ENCODE measurements around the gene TRIM72. TPM values are rescaled to one million over a fixed set of nuclear protein-coding genes. Genes with fewer than 3 reads are reported as not detected.
A peak's percentile ranks its signal among the peaks of the same experiment; 100 is the strongest.

TRIM72 gene
- total RNA-seq, 1 experiment from 2014 or later = 0.09 TPM

DNA sequence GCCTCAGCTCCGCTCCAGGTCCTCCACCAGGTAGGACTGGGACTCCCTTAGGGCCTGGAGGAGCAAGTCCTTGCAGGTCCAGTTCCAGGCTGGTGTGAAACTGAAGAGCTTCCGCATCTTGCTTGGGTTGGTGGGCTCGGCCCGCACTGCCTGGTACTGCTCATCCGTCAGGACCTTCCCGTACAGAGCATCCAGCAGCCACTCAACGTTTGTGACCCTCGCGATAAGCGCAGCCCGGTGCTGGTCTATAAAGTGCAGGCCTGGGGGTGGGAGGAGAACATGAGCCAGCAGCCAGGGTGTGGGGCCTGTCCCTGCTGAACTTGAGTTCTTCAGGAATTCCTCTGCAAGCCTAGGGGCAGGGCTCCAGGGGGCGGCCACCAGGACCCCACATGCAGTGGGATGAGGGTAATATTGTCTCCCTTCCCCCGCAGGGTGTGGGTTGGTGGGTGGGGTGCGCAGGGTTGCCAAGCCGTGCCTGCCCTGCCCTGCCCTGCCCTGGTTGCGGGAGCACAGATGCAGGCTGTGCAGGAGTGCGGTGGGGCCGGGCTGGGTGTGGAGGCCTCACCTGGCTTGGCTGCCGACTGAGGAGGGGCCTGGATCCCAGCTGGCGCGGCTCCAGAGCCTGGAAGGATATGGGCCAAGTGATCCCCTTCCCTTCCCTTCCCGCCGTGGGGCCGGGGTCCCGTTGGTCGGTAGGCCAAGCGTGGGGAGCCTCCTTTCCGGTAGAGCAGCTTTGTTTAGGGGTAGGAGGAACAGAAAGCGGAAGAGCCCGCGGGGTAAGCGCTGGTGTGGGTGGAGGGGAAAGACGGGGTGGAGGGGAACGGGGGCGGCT lies 12.1 kb upstream of the TRIM72 start:
- Histone ChIP-seq H3K27ac (no peak overlapping the region), H3K79me2 (ENCODE audit: low read depth) (no peaks in the 10 kb centered on the region), H3F3A (ENCODE audit: insufficient read depth, low read depth) (peaks cover 61% of the 10 kb centered on the region), H3K4me2 (peak overlapping the region; percentile 64), H3K9me2 (ENCODE audit: insufficient read depth) (no peaks in the 10 kb centered on the region), H3K36me3 (ENCODE audit: low read depth) (no peaks in the 10 kb centered on the region), H3K4me3 (peak overlapping the region; percentile 47), H2AFZ (no peak overlapping the region), H3K9me3 (ENCODE audit: insufficient read depth, low read depth) (no peaks in the 10 kb centered on the region), H3K27me3 (ENCODE audit: insufficient read depth, low read depth) (no peaks in the 10 kb centered on the region), H3K4me1 (replicated peaks; ENCODE audit: insufficient read depth) (peaks cover 19% of the 10 kb centered on the region), H4K20me1 (ENCODE audit: insufficient read depth) (peaks cover 16% of the 10 kb centered on the region; the same call in 1 of the 2 replicates)
- peak in 1 of 2 experiments; percentile 57 for DNase-seq
- BruUV-seq (replicated peaks) = TSS peak; percentile 69
- POLR2A ChIA-PET (ENCODE audit: unreplicated experiment) = interaction anchor here (0.5 to 1.3 kb wide), 2 partner anchors 15 to 22 kb away, joined by 6 to 11 read pairs; partner anchors contain the start of gene FUS
- intact Hi-C loops (cut with micrococcal nuclease; ENCODE audit: unreplicated experiment) = loop anchor here (2.0 to 5.0 kb wide), 3 partner anchors 131 to 241 kb away; partner anchors contain the start of gene ZNF843
- TF ChIP-seq CTCF (conservative IDR thresholded peaks at IDR 0.05) (no peak), EZH2 (IDR thresholded peaks at IDR 0.05; ENCODE audit: low read depth) (no peak)
- CTCF ChIA-PET = interaction anchor here (0.5 to 1.0 kb wide), 5 partner anchors 8 to 672 kb away, joined by 3 to 7 read pairs (median 3); partner anchors contain the start of gene ZNF267

DNA sequence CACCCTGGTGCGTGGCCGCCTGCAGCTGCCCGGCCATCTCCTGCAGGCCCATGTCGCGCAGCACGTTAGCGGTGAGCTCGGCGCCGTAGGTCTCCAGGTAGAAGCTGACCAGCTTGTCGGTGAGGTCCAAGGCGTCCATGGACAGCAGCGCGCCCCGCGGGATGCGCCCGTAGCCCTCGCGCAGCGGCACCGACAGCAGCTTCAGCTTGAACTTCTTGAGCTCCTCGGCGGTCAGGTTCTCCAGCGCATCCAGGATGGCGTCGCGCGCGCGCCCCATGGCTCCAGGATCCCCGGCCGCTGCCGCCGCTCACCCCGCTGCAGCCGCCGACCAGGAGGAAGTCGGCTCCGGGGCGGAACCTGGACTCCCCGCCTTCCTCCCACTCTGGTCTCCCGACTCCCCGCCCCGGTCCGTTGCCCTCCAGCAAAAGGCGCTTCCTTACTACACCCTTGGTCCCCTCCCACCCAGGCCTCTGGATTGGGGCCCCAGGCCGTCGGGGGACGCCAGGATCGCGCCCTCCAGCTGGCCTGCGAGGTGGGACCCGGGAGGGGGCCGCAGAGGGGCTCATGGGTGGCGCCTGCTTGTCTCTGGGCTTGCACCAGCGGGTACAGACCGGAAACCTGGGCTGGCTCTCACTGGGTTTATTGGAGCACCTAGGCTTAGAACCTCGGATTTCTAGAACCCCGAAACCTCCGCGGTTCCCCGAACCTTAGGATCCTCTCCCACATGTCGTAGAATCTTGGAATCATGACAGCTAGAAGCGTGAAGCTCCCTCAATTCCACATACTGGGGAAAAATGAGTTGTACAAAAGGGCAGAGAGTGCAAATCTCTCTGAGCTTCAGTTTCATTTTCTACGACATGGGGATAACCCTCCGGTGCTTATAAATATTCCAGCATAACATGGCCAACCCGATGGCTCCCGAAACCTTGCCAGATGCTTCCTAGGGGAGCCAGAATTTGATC lies 11.2 kb upstream of the TRIM72 start, which contains the start of gene PYCARD:
PYCARD (minus strand) TSS at position 347 of the 962 bp plus-strand sequence; CDS start at position 277, 70 bp downstream.
- peak in 1 of 2 experiments; percentile 65 for DNase-seq
- Histone ChIP-seq H4K20me1 (ENCODE audit: insufficient read depth) (peaks cover 14% of the 10 kb centered on the region; the same call in 1 of the 2 replicates), H3K36me3 (ENCODE audit: low read depth) (no peaks in the 10 kb centered on the region), H3K27me3 (ENCODE audit: insufficient read depth, low read depth) (no peaks in the 10 kb centered on the region), H3K9me3 (ENCODE audit: insufficient read depth, low read depth) (no peaks in the 10 kb centered on the region), H2AFZ (no peak within 1 kb of the TSS), H3K79me2 (ENCODE audit: low read depth) (no peaks in the 10 kb centered on the region), H3K4me1 (replicated peaks; ENCODE audit: insufficient read depth) (peaks cover 19% of the 10 kb centered on the region), H3K27ac (no peak within 1 kb of the TSS), H3F3A (ENCODE audit: insufficient read depth, low read depth) (peaks cover 52% of the 10 kb centered on the region), H3K9me2 (ENCODE audit: insufficient read depth) (no peaks in the 10 kb centered on the region), H3K4me3 (peak within 1 kb of the TSS; percentile 47), H3K4me2 (peak within 1 kb of the TSS; percentile 64)
- CTCF ChIA-PET = interaction anchor here (0.5 to 1.0 kb wide), 5 partner anchors 9 to 671 kb away, joined by 3 to 7 read pairs (median 3); partner anchors contain the start of gene ZNF267
- intact Hi-C loops (cut with micrococcal nuclease; ENCODE audit: unreplicated experiment) = loop anchor here (2.0 to 5.0 kb wide), 3 partner anchors 130 to 240 kb away; partner anchors contain the start of gene ZNF843
- POLR2A ChIA-PET (ENCODE audit: unreplicated experiment) = interaction anchor here (0.5 to 1.3 kb wide), 2 partner anchors 16 to 22 kb away, joined by 6 to 11 read pairs; partner anchors contain the start of gene FUS
- BruUV-seq (replicated peaks) = no TSS peak
- TF ChIP-seq EZH2 (IDR thresholded peaks at IDR 0.05; ENCODE audit: low read depth) (no peak), CTCF (conservative IDR thresholded peaks at IDR 0.05) (no peak)
